Mucosa of descending colon (tissue), 3 donors: ENCODE data around the gene ADI1. TPM values are rescaled to one million over a fixed set of nuclear protein-coding genes. Genes with fewer than 3 reads are reported as not detected.
A peak's percentile ranks its signal among the peaks of the same experiment; 100 is the strongest.

Source experiments
- ATAC-seq: fragments of 200-7000 bp; cut with Tn5 transposase; one replicate; pipeline ENCODE4 v1.9.1; 2020; ENCODE audit warnings: mild to moderate bottlenecking, moderate library complexity
- DNase-seq, 3 donors: peaks; one replicate each; pipeline ENCODE4 v3.0.0-alpha.2; 2020
- H3K36me3 ChIP-seq: fragments of 200-600 bp; one replicate; pipeline ENCODE4 v1.8.0; 2021; ENCODE audit warnings: low read depth, mild to moderate bottlenecking
- H3K4me1 ChIP-seq: fragments of 200-600 bp; one replicate; pipeline ENCODE4 v1.8.0; 2021; ENCODE audit warnings: low read depth, mild to moderate bottlenecking
- H3K4me3 ChIP-seq: fragments of 200-600 bp; one replicate; pipeline ENCODE4 v1.8.0; 2021; ENCODE audit warnings: mild to moderate bottlenecking
- H3K9me3 ChIP-seq: fragments of 200-600 bp; one replicate; pipeline ENCODE4 v1.8.0; 2021; ENCODE audit warnings: mild to moderate bottlenecking
- CTCF ChIP-seq: fragments of 200-600 bp; IDR thresholded peaks from one replicate; pipeline ENCODE4 v1.8.0; 2022; ENCODE audit warnings: antibody characterized with exemption, mild to moderate bottlenecking
- intact Hi-C, 2 donors: fragments of 100-400 bp; cut with DNase I in 1 of 2; cut with micrococcal nuclease in 1 of 2; formaldehyde crosslinking; loops; one replicate each; pipeline versions ENCODE4 v1.11.0 to v1.11.1; 2022; cut with DNase I, micrococcal nuclease
- total RNA-seq, 3 donors: library from RNA; stranded (reverse); fragmentation: NEBNext Ultra II Directional in 2 of 3; extraction: Animal tissue kit (Norgen Biotek cat#: 25700) in 2 of 3; gene quantifications; one replicate each; pipeline versions ENCODE4 v1.2.1 to v1.2.4, GENCODE V29; 2021 to 2023
- donor health status: DM: no; HTN: no; CAD: no; lungs with moderate emphysema.
- donor health status: DM: no; HTN: no; CAD: no.
- donor health status: DM: no; HTN: yes; CAD: no.

The ADI1 gene
- total RNA-seq, 3 donors from 2014 or later = 59.3 to 91.5 (median 70.4) TPM

DNA sequence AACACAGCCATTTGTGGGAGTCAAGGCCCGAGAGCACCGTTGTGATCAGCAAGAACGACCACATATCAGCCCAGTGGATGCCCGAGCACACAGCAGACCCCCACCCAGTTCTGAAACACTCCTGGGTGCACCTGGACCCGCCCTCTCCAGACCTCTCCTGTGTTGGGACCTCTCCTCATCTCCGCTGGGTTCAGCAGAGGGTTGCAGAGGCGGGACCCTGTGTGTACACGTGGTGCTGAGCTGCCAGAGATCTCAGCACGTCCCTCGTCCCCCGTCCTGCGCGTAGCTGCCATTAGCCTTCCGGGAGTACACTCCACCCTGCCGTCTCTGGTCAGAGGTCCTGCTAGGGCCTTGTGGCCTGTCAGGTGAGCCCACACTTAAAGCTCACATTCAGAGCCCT is 51.7 kb downstream of the ADI1 start:
- no peak for ATAC-seq
- intact Hi-C loops = no loop called here

GRCh38 chr2:3466966-3467365 is 52.4 kb downstream of the ADI1 start:
- Histone ChIP-seq H3K36me3 (peaks cover 3% of the 10 kb centered on the region), H3K4me3 (no peak overlapping the region)
- intact Hi-C loops = no loop called here

More for the DNA sequence above, 51.7 kb downstream of the ADI1 start:
- no peaks in the 10 kb centered on the region for H3K9me3 ChIP-seq
- H3K36me3 ChIP-seq = peaks cover 3% of the 10 kb centered on the region
- no peak for TF ChIP-seq CTCF
- H3K4me1 ChIP-seq = no peaks in the 10 kb centered on the region
- H3K4me3 ChIP-seq = no peak overlapping the region
- peak in 1 of 3 donors; percentile 24 for DNase-seq

DNA sequence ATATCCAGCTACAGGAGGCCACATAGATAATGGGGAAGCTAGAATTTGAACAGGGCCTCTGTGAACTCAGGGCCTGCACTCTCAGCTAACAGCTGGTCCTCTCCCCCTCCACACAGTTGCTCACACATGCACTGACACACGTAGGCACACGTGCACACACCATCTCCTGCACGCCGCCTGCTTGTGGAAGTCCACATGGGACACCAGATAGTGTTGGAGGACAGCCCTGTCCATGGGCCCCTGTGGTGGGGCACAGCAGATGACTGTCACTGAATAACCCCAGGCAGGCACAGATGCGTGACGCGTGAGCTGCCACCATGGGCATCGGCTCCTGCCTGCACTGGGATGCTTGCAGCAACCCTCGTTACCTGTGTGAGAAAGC is 52.9 kb downstream of the ADI1 start:
- no peak for TF ChIP-seq CTCF
- H3K4me3 ChIP-seq = no peak overlapping the region
- DNase-seq (peak in 1 of 3 donors; percentile 23), ATAC-seq (no peak)
- H3K9me3 ChIP-seq = no peaks in the 10 kb centered on the region
- no peaks in the 10 kb centered on the region for H3K4me1 ChIP-seq
- intact Hi-C loops = no loop called here
- H3K36me3 ChIP-seq = peaks cover 3% of the 10 kb centered on the region

More at GRCh38 chr2:3466966-3467365, 52.4 kb downstream of the ADI1 start:
- DNase-seq (peak in 1 of 3 donors; percentile 14), ATAC-seq (no peak)
- H3K4me1 ChIP-seq = no peaks in the 10 kb centered on the region
- no peaks in the 10 kb centered on the region for H3K9me3 ChIP-seq
- TF ChIP-seq CTCF = no peak

- DNase-seq = no peak
- TF ChIP-seq CTCF = no peak
- intact Hi-C loops = no loop called here
- no peak for ATAC-seq
- no peaks in the 10 kb centered on the region for H3K4me1 ChIP-seq
- H3K36me3 ChIP-seq = peaks cover 3% of the 10 kb centered on the region
- no peaks in the 10 kb centered on the region for H3K9me3 ChIP-seq
- no peak overlapping the region for H3K4me3 ChIP-seq
Measured at GRCh38 chr2:3465844-3466481, 53.4 kb downstream of the ADI1 start.

DNA sequence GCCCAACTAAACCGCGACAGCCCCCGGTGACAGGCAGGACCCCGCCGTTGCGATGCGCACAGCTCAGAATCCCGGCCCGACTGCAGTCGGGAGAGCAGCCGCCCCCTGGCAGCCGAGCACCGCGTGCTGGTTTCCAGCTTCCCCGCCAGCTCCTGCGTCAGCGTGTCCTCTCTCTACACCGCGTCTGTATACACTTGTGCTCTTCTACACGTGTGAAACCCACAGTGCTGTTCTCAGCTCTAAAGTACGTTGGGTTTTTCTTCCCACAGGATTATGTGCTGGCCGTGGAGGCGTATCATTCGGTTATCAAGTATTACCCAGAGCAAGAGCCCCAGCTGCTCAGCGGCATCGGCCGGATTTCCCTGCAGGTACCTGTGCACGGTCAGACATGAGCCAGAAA is 54.0 kb downstream of the ADI1 start:
- DNase-seq (no peak), ATAC-seq (no peak)
- TF ChIP-seq CTCF = no peak
- intact Hi-C loops = no loop called here
- peaks cover 3% of the 10 kb centered on the region for H3K36me3 ChIP-seq
- no peaks in the 10 kb centered on the region for H3K9me3 ChIP-seq
- H3K4me1 ChIP-seq = no peaks in the 10 kb centered on the region
- H3K4me3 ChIP-seq = no peak overlapping the region
